ENCODE measurements around the gene CELF6. TPM values are rescaled to one million over a fixed set of nuclear protein-coding genes. Genes with fewer than 3 reads are reported as not detected.

The CELF6 gene
- total RNA-seq, 2 experiments from 2014 or later: 0.22 TPM; not detected in 1

GRCh38 chr15:72252663-72253299, 67.2 kb downstream of the CELF6 start:
- H3K36me3 Mint-ChIP-seq (ENCODE audit: low read depth): peaks cover 33% of the 10 kb centered on the region

DNA sequence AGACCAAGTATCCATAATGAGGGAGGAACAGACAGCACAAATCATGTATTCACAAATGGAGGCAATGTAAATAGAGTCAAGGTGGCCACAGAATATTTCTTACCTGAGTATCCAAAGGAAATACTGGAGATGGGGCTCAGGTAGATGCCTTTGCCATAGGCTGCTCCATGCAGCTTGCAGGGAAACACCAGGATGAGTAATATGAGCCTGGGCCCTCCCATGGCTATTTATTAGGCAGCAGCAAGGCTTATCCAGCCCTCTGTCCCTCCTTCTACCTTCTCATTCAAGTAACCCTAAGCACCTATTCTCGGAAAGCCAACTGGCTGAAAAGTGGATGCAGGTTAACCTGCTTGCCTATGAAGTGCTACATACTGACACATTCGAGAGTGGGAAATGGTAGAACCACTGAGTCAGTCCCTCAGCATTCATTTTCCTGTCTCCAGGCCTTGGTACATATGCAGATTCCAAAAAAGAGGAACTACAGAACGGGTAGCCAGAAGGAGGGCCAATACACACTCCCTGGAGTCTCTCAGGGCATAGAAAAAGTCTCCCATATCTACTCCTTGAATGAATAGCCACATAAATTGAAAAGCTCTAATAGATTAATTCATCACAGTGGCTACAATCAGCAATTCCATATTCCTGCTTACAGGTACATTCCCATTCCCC, 70.7 kb downstream of the CELF6 start:
- Mint-ChIP-seq H3K9me3 (no peaks in the 10 kb centered on the region), H3K4me1 (ENCODE audit: low read depth) (no peaks in the 10 kb centered on the region), H3K4me3 (no peak overlapping the region), H3K36me3 (ENCODE audit: low read depth) (peaks cover 24% of the 10 kb centered on the region), H3K27ac (no peak overlapping the region), H3K27me3 (ENCODE audit: low read depth) (no peaks in the 10 kb centered on the region)
- CTCF ChIA-PET: no interaction called here
- intact Hi-C loops (cut with micrococcal nuclease): no loop called here
- DNase-seq: no peak

More at GRCh38 chr15:72252663-72253299, 67.2 kb downstream of the CELF6 start:
- intact Hi-C loops (cut with micrococcal nuclease): no loop called here
- Mint-ChIP-seq H3K27ac (no peak overlapping the region), H3K4me1 (ENCODE audit: low read depth) (no peaks in the 10 kb centered on the region), H3K4me3 (no peak overlapping the region), H3K9me3 (no peaks in the 10 kb centered on the region), H3K27me3 (ENCODE audit: low read depth) (no peaks in the 10 kb centered on the region)
- CTCF ChIA-PET: interaction anchor here (0.6 kb wide), 1 partner anchor 25 kb away, joined by 5 read pairs; no protein-coding TSS in a partner anchor
- DNase-seq: no peak

- Mint-ChIP-seq H3K36me3 (ENCODE audit: low read depth) (peaks cover 22% of the 10 kb centered on the region), H3K27ac (no peak overlapping the region), H3K4me1 (ENCODE audit: low read depth) (no peaks in the 10 kb centered on the region), H3K4me3 (no peak overlapping the region), H3K27me3 (ENCODE audit: low read depth) (no peaks in the 10 kb centered on the region), H3K9me3 (no peaks in the 10 kb centered on the region)
- CTCF ChIA-PET: no interaction called here
- DNase-seq: no peak
- intact Hi-C loops (cut with micrococcal nuclease): no loop called here
Observed at GRCh38 chr15:72248514-72248913, 71.4 kb downstream of the CELF6 start.

GRCh38 chr15:72242775-72243370, 77.1 kb downstream of the CELF6 start:
- Mint-ChIP-seq H3K27ac (no peak overlapping the region), H3K4me3 (no peak overlapping the region), H3K9me3 (no peaks in the 10 kb centered on the region), H3K27me3 (ENCODE audit: low read depth) (no peaks in the 10 kb centered on the region), H3K4me1 (ENCODE audit: low read depth) (peaks cover 14% of the 10 kb centered on the region), H3K36me3 (ENCODE audit: low read depth) (peaks cover 11% of the 10 kb centered on the region)
- intact Hi-C loops (cut with micrococcal nuclease): no loop called here
- no peak for DNase-seq
- CTCF ChIA-PET: interaction anchor here (0.9 to 1.0 kb wide), 2 partner anchors 30 to 47 kb away, joined by 3 read pairs; no protein-coding TSS in a partner anchor

GRCh38 chr15:72239652-72240051, 80.3 kb downstream of the CELF6 start:
- CTCF ChIA-PET: interaction anchor here (0.9 to 6.4 kb wide), 3 partner anchors 14 to 28 kb away, joined by 3 to 36 read pairs (median 5); no protein-coding TSS in a partner anchor
- peaks cover 7% of the 10 kb centered on the region for H3K36me3 Mint-ChIP-seq (ENCODE audit: low read depth)
- H3K27ac Mint-ChIP-seq: peak overlapping the region; percentile 35
- intact Hi-C loops (cut with micrococcal nuclease): no loop called here
- H3K27me3 Mint-ChIP-seq (ENCODE audit: low read depth): no peaks in the 10 kb centered on the region
- no peak for DNase-seq
- no peaks in the 10 kb centered on the region for H3K9me3 Mint-ChIP-seq
- peaks cover 33% of the 10 kb centered on the region for H3K4me1 Mint-ChIP-seq (ENCODE audit: low read depth)
- H3K4me3 Mint-ChIP-seq: no peak overlapping the region

DNA sequence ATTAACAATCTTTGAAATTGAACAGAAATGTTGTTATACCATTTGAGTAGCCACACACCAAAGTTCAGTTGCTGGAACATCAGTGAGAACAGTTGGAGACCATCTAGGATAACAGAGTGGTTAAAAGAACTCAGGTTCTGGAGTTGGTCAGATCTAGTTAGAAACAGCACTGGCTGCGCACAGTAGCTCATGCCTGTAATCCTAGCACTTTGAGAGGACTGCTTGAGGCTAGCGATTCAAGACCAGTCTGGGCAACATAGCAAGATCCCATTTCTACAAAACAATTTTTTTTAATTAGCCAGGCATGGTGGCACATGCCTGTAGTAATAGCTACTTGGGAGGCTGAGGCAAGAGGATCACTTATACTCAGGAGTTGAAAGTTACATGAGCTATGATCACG, 81.4 kb downstream of the CELF6 start:
- no peaks in the 10 kb centered on the region for H3K9me3 Mint-ChIP-seq
- intact Hi-C loops (cut with micrococcal nuclease): no loop called here
- DNase-seq: no peak
- CTCF ChIA-PET: interaction anchor here (0.6 to 6.4 kb wide), 5 partner anchors 13 to 1921 kb away, joined by 3 to 36 read pairs (median 3); no protein-coding TSS in a partner anchor
- H3K36me3 Mint-ChIP-seq (ENCODE audit: low read depth): peaks cover 5% of the 10 kb centered on the region
- no peak overlapping the region for H3K27ac Mint-ChIP-seq
- H3K4me3 Mint-ChIP-seq: no peak overlapping the region
- peaks cover 37% of the 10 kb centered on the region for H3K4me1 Mint-ChIP-seq (ENCODE audit: low read depth)
- H3K27me3 Mint-ChIP-seq (ENCODE audit: low read depth): no peaks in the 10 kb centered on the region

GRCh38 chr15:72237853-72238224, 82.1 kb downstream of the CELF6 start:
- Mint-ChIP-seq H3K36me3 (ENCODE audit: low read depth) (peaks cover 5% of the 10 kb centered on the region), H3K9me3 (no peaks in the 10 kb centered on the region), H3K4me3 (no peak overlapping the region), H3K27ac (peak overlapping the region; percentile 81), H3K4me1 (ENCODE audit: low read depth) (peaks cover 39% of the 10 kb centered on the region), H3K27me3 (ENCODE audit: low read depth) (no peaks in the 10 kb centered on the region)
- CTCF ChIA-PET: interaction anchor here (0.7 to 6.4 kb wide), 3 partner anchors 12 to 35 kb away, joined by 3 to 36 read pairs (median 4); no protein-coding TSS in a partner anchor
- DNase-seq: no peak
- intact Hi-C loops (cut with micrococcal nuclease): loop anchor here (1.0 kb wide), 2 partner anchors 10 to 33 kb away; no protein-coding TSS in a partner anchor

- H3K27ac Mint-ChIP-seq: peak overlapping the region; percentile 81
- peak overlapping the region; percentile 67 for H3K4me3 Mint-ChIP-seq
- H3K9me3 Mint-ChIP-seq: no peaks in the 10 kb centered on the region
- CTCF ChIA-PET: interaction anchor here (0.7 to 6.4 kb wide), 3 partner anchors 11 to 36 kb away, joined by 3 to 36 read pairs (median 4); no protein-coding TSS in a partner anchor
- H3K36me3 Mint-ChIP-seq (ENCODE audit: low read depth): peaks cover 5% of the 10 kb centered on the region
- DNase-seq: peak; percentile 91
- H3K4me1 Mint-ChIP-seq (ENCODE audit: low read depth): peaks cover 45% of the 10 kb centered on the region
- H3K27me3 Mint-ChIP-seq (ENCODE audit: low read depth): no peaks in the 10 kb centered on the region
- intact Hi-C loops (cut with micrococcal nuclease): loop anchor here (1.0 kb wide), 2 partner anchors 9 to 32 kb away; no protein-coding TSS in a partner anchor
Observed at GRCh38 chr15:72237029-72237852, 82.7 kb downstream of the CELF6 start.

- no peaks in the 10 kb centered on the region for H3K9me3 Mint-ChIP-seq
- H3K27me3 Mint-ChIP-seq (ENCODE audit: low read depth): no peaks in the 10 kb centered on the region
- no peak for DNase-seq
- CTCF ChIA-PET: interaction anchor here (6.4 kb wide), 1 partner anchor 11 kb away, joined by 36 read pairs; no protein-coding TSS in a partner anchor
- intact Hi-C loops (cut with micrococcal nuclease): loop anchor here (1.0 kb wide), 2 partner anchors 8 to 31 kb away; no protein-coding TSS in a partner anchor
- peaks cover 3% of the 10 kb centered on the region for H3K36me3 Mint-ChIP-seq (ENCODE audit: low read depth)
- H3K4me3 Mint-ChIP-seq: peak overlapping the region; percentile 67
- H3K4me1 Mint-ChIP-seq (ENCODE audit: low read depth): peaks cover 47% of the 10 kb centered on the region
- peak overlapping the region; percentile 81 for H3K27ac Mint-ChIP-seq
Observed at GRCh38 chr15:72236381-72237003, 83.5 kb downstream of the CELF6 start.

DNA sequence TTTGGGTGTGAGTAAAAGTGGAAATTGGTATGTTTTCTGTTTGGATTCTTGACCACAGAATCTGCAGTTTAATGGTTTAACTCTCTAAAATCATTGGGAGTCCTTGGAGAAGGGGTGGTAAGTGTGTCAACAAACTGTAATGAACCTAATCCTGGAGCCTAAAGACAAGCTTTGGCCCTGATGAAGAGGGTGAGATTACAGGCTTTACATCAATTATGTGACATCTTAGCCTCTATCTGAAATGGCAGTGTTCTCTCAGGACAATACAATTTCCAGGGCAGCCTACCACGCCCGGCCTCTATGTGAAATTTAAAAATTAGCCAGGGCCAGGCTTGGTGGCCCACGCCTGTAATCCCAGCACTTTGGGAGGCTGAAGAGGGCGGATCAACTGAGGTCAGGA, 84.7 kb downstream of the CELF6 start:
- DNase-seq: no peak
- Mint-ChIP-seq H3K27me3 (ENCODE audit: low read depth) (no peaks in the 10 kb centered on the region), H3K27ac (no peak overlapping the region), H3K9me3 (no peaks in the 10 kb centered on the region), H3K36me3 (ENCODE audit: low read depth) (peaks cover 4% of the 10 kb centered on the region), H3K4me1 (ENCODE audit: low read depth) (peaks cover 47% of the 10 kb centered on the region), H3K4me3 (no peak overlapping the region)
- CTCF ChIA-PET: interaction anchor here (6.4 kb wide), 1 partner anchor 9 kb away, joined by 36 read pairs; no protein-coding TSS in a partner anchor
- intact Hi-C loops (cut with micrococcal nuclease): no loop called here
